Measurements from ENCODE around the gene PLEKHA3. TPM values are rescaled to one million over a fixed set of nuclear protein-coding genes. Genes with fewer than 3 reads are reported as not detected.
A peak's percentile ranks its signal among the peaks of the same experiment; 100 is the strongest.

PLEKHA3 gene
- total RNA-seq, 3 donors from 2014 or later = 9.8 to 15.2 (median 12.0) TPM

DNA sequence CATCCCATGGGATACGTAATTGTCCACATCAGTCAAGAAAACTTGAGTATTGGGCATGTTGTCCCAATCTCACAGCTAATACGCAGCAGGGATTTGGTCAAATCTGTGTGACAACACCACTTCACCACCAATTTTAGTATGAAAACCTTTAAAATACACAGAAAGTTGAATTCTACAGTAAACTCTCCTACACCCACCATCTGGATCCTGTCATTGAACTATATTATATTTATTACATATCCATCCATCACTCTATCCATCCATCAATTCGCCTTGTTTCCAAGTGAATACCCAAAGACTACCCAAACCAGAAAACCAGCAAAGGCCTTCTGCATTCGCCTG, 1.0 kb upstream of the PLEKHA3 start:
- Histone ChIP-seq H3K36me3 (no peaks in the 10 kb centered on the region), H3K27me3 (no peaks in the 10 kb centered on the region), H3K4me3 (peak overlapping the region; percentile 51 to 92 (median 84)), H3K9me3 (no peaks in the 10 kb centered on the region), H3K27ac (peak overlapping the region; percentile 93 to 95), H3K4me1 (peaks cover 0 to 9% of the 10 kb centered on the region in 2 donors)
- intact Hi-C loops (cut with DNase I; ENCODE audit: low total_unique reads) = no loop called here
- no peak for DNase-seq (ENCODE audit: low spot score in 2 of 2)
- no peak for TF ChIP-seq POLR2A (IDR thresholded peaks at IDR 0.05)
- TF ChIP-seq, protein P1, sequence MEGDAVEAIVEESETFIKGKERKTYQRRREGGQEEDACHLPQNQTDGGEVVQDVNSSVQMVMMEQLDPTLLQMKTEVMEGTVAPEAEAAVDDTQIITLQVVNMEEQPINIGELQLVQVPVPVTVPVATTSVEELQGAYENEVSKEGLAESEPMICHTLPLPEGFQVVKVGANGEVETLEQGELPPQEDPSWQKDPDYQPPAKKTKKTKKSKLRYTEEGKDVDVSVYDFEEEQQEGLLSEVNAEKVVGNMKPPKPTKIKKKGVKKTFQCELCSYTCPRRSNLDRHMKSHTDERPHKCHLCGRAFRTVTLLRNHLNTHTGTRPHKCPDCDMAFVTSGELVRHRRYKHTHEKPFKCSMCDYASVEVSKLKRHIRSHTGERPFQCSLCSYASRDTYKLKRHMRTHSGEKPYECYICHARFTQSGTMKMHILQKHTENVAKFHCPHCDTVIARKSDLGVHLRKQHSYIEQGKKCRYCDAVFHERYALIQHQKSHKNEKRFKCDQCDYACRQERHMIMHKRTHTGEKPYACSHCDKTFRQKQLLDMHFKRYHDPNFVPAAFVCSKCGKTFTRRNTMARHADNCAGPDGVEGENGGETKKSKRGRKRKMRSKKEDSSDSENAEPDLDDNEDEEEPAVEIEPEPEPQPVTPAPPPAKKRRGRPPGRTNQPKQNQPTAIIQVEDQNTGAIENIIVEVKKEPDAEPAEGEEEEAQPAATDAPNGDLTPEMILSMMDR (IDR thresholded peaks at IDR 0.05) = peak in 1 of 3 donors; percentile 3

DNA sequence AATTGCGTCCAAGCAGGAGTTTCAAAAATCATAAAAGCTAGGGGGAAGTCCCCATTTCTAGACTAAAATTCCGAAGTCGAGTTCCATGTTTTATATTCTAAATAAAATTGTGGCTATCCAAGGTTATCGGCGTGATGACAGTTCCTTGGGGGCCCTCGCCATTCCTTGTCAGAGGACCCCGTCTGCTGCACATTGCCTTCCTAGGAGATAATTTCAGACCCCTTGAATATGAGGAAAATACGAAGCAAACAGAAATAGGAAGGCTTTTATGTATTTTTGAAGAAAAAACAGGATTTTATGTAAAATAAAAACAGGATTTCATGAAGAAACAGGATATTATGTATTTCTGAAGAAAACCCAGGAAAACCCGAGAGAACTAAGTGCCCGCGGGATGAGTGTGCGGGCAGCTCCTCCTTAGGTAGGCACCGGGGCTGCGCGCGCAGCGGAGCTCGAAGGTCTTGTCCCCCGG, 465 bp upstream of the PLEKHA3 start:
- peaks cover 0 to 9% of the 10 kb centered on the region in 2 donors for H3K4me1 ChIP-seq
- H3K27ac ChIP-seq = peak overlapping the region; percentile 93 to 95
- TF ChIP-seq POLR2A (IDR thresholded peaks at IDR 0.05) (no peak), POLR2AphosphoS5 (IDR thresholded peaks at IDR 0.05) (no peak)
- TF ChIP-seq, protein P1 (IDR thresholded peaks at IDR 0.05) = no peak
- intact Hi-C loops (cut with DNase I; ENCODE audit: low total_unique reads) = no loop called here
- H3K36me3 ChIP-seq = no peaks in the 10 kb centered on the region
- no peaks in the 10 kb centered on the region for H3K9me3 ChIP-seq
- no peak for DNase-seq (ENCODE audit: low spot score in 2 of 2)
- peak overlapping the region; percentile 78 to 92 (median 84) for H3K4me3 ChIP-seq
- no peaks in the 10 kb centered on the region for H3K27me3 ChIP-seq

DNA sequence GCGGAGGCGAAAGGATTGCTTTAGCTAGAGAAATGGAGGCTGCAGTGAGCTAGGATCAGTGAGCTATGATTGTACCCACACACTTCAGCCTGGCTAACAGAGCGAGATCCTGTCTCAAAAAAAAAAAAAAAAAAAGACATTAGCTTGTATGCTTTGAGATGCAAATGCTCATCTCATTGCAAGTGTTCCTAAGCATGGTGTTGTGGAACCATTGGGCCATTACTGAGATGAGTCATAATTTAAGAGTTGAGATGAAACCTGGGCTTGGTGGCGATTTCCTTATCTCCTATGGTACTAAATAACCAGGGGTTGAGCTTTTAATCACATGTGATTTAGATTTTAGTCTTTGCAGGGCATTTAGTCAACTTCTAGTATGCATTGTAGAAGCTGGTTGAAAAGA, 2.2 kb downstream of the PLEKHA3 start:
- no peaks in the 10 kb centered on the region for H3K36me3 ChIP-seq
- intact Hi-C loops (cut with DNase I; ENCODE audit: low total_unique reads) = no loop called here
- TF ChIP-seq POLR2AphosphoS5 (IDR thresholded peaks at IDR 0.05) (no peak), POLR2A (IDR thresholded peaks at IDR 0.05) (no peak)
- TF ChIP-seq, protein P1 (IDR thresholded peaks at IDR 0.05) = no peak
- H3K9me3 ChIP-seq = no peaks in the 10 kb centered on the region
- no peak overlapping the region for H3K27ac ChIP-seq
- peak overlapping the region in 1 of 3 donors; percentile 84 for H3K4me3 ChIP-seq
- H3K4me1 ChIP-seq = peaks cover 0 to 9% of the 10 kb centered on the region in 2 donors
- no peak for DNase-seq (ENCODE audit: low spot score in 2 of 2)
- H3K27me3 ChIP-seq = no peaks in the 10 kb centered on the region

- Histone ChIP-seq H3K36me3 (no peaks in the 10 kb centered on the region), H3K4me3 (peak overlapping the region in 1 of 3 donors; percentile 18), H3K27me3 (no peaks in the 10 kb centered on the region), H3K9me3 (no peaks in the 10 kb centered on the region), H3K4me1 (peaks cover 0 to 9% of the 10 kb centered on the region in 2 donors), H3K27ac (no peak overlapping the region)
- TF ChIP-seq POLR2AphosphoS5 (IDR thresholded peaks at IDR 0.05) (no peak), POLR2A (IDR thresholded peaks at IDR 0.05) (no peak)
- TF ChIP-seq, protein P1 (IDR thresholded peaks at IDR 0.05) = no peak
- no peak for DNase-seq (ENCODE audit: low spot score in 2 of 2)
- intact Hi-C loops (cut with DNase I; ENCODE audit: low total_unique reads) = no loop called here
These were observed 4.2 kb downstream of the PLEKHA3 start for GRCh38 chr2:178484245-178485041.

DNA sequence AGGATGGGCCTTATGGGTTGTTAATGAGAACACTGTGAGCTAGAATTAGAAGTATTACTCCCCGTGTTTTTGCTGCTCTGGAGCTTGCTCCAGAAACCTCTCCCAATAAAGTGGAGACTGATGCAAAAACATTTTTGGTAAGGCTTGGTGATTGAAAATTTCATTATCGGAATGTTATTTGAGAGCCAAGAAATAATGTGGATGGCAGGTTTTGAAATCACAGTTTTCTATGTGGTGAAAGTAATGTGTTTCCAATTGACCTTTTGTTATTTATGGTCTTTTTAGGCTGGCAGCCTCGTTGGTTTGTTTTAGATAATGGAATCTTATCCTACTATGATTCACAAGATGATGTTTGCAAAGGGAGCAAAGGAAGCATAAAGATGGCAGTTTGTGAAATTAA, 5.1 kb downstream of the PLEKHA3 start:
- no peaks in the 10 kb centered on the region for H3K27me3 ChIP-seq
- H3K4me3 ChIP-seq = no peak overlapping the region
- H3K36me3 ChIP-seq = no peaks in the 10 kb centered on the region
- no peaks in the 10 kb centered on the region for H3K9me3 ChIP-seq
- H3K4me1 ChIP-seq = peaks cover 0 to 9% of the 10 kb centered on the region in 2 donors
- no peak for DNase-seq (ENCODE audit: low spot score in 2 of 2)
- no peak overlapping the region for H3K27ac ChIP-seq
- intact Hi-C loops (cut with DNase I; ENCODE audit: low total_unique reads) = no loop called here
- no peak for TF ChIP-seq POLR2A (IDR thresholded peaks at IDR 0.05)
- TF ChIP-seq POLR2AphosphoS5 (IDR thresholded peaks at IDR 0.05) = no peak
- TF ChIP-seq, protein P1 (IDR thresholded peaks at IDR 0.05) = no peak
